ENCODE data around the gene TPRG1L.
"Not testable (repeated sequence)": the region's sequence is repeated elsewhere in the genome, so short reads cannot be mapped to it uniquely, and the experiment has no call there.

TPRG1L gene

DNA sequence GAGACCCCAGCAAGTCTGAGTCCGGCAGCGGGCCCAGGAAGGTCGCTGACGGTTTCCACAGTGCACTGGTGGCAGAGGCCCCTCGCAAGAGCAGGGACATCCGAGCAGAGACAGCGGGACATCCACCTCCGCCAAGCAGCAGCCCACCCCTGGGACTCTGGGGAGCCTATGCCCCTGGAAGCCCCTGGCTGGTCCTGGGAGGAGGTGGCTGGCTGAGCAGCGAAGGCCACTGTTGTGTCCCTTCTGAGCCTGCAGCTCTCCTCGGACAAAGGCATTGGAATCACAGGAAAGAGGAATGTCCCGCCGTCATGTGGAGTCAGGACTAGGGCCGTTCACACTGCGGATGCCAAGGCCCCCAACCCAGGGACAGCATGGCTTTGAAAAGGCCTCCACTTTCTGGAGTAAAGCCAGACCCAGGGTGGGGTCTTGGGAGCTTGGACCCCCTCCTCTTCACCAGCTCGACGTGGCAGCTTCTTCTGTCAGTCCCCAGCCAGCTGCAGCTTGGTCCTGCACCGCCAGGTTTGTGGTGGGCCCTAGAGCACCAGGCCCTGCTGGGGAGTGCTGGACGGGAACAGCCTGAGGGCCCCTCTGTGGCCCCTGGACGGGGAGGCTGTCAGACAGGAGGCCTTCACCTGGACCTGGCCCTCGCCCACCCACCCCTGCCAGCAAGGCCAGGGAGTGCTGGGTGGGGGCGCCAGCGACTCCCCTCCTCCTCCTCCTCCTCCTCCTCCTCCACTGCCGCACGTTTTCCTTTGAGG is 14.9 kb upstream of the TPRG1L start:
- DNase-seq, result no peak

GRCh38 chr1:3610527-3611169 is 14.2 kb upstream of the TPRG1L start:
- no peak for DNase-seq

DNA sequence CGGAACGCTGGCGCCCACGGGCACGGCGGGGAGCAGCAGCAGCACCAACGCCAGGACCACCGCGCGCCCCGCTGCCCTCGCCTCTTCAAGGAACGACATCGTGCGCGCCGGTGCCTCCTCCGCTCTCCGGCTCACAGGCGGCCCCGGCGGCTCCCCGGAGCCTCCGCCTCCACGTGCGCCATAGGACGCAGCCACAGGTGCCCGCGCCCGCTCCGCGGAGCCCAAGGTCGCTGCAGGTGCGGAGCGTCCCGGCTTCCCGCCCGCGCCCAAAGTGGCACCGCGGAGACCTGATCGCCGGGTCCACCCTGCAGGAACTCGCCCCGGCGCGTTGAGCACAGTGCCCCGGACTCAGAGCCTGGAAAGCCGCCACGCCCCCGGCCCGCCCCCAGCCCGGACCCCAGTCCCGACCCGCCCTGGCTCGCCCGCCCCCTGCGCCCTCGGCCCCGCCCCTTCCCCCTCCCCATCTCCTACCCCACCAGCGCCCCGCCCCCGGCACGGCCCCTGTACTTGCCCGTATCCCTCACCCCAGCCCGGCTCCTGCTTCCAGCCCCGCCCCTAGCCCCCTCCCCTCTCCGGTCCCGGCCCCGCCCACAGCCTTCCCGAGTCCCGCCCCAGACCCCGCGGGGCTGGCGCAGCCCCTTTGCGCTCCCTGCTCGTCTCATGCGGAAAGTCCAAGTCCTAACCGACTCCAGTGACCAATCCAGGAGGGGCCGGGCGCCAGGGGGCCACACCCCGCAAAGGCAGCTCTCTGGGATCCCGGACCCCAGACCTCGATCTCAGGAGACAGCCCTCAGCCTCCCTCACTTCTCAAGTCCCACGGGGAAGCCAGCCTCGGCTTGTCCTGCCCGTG is 13.4 kb upstream of the TPRG1L start, which contains the start of gene MEGF6:
MEGF6 (minus strand) TSS at position 339 of the 850 bp plus-strand sequence; CDS start at position 99, 240 bp downstream.
- no peak for DNase-seq

DNA sequence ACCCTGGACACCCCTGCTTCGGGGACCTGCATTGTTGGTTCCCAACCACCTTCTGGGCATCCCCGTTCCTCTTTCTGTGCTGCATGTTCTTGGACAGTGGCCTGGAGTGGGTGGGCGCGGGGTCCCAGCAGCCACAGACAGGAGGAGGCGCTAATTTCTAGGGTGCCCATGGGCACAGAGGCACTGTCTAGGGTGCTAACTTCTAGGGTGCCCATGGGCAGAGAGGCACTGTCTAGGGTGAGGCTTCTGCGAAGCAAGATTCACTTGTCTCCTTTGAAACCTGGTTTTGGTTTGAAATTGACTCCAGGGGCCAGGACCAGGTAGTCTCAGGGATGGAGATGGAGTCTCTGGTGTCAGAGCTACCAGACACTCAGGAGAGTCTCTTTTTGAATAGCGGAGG is 12.7 kb upstream of the TPRG1L start:
- DNase-seq, result no peak

- DNase-seq, result no peak
Observed at GRCh38 chr1:3614755-3615742, 9.8 kb upstream of the TPRG1L start.

- no peak for DNase-seq
Observed at GRCh38 chr1:3616861-3617260, 8.0 kb upstream of the TPRG1L start.

DNA sequence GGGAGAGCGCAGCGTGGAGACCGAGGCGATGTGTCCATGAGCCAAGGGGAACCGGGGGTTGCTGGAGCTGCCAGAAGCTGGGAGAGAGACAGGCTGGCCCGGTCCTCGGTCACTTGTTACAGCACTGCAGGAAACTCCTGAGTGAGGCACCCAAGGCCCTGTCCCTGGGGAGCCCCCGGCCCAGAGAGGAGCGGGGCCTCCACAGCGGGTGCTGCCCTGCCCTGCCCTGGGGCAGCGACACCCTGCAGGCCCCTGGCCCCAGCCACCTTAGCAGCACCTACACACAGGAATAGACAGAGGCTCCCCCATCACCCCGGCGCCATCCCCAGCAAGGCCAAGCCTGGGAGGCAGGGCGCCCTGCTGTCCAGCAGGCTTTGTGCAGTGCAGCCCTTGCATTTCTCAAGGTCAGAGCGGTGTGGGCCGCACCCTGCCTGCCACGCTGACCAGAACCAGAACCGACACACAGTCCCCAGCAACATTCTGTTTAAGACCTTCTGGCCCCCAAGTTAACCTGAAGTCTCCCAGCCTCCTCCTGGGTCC is 6.9 kb upstream of the TPRG1L start:
- no peak for DNase-seq

GRCh38 chr1:3618531-3618880 is 6.3 kb upstream of the TPRG1L start:
- DNase-seq, result no peak

DNA sequence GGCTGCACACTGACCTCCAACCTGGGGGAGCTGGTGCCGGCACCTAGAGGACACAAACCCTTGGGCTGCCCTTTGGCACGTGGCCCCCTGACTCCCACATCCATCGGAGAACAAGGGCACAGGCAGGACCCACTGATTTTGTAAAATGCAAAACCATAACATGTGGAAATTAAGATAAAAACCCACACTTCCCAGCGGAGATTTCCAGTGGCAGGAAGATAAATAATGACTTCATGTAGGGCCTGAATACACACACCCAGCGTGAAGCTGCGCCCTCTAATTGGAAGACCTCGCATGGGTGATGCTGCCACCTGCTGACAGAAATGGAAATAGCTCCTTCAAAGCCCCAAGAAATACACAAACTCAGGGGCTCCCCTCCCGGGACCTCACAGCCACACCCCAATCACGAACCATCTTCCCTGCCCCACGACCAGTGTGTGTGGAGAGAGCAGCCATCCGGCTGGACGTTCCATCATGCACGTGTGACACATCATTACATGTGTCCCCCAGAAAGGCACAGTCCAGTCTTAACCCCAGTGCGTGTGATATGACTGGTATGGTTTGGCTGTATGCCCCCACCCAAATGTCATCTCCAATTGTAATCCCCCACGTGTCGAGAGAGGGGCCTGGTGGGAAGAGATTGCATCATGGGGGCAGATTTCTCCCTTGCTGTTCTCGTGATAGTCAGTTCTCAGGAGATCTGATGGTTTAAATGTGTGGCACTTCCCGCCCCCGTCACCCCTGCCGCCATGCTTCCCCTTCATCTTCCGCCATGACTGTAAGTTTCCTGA is 5.7 kb upstream of the TPRG1L start:
- no peak for DNase-seq

DNA sequence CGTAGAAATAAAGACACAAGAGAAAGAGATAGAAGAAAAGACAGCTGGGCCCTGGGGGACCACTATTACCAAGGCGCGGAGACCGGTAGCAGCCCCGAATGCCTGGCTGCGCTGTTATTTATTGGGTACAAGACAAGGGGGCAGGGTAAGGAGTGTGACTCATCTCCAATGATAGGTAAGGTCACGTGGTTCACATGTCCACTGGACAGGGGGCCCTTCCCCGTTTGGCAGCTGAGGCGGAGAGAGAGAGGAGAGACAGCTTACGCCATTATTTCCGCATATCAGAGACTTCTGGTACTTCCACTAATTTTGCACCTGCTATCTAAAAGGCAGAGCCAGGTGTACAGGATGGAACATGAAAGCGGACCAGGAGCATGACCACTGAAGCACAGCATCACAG is 4.1 kb upstream of the TPRG1L start:
- DNase-seq, result no peak

DNA sequence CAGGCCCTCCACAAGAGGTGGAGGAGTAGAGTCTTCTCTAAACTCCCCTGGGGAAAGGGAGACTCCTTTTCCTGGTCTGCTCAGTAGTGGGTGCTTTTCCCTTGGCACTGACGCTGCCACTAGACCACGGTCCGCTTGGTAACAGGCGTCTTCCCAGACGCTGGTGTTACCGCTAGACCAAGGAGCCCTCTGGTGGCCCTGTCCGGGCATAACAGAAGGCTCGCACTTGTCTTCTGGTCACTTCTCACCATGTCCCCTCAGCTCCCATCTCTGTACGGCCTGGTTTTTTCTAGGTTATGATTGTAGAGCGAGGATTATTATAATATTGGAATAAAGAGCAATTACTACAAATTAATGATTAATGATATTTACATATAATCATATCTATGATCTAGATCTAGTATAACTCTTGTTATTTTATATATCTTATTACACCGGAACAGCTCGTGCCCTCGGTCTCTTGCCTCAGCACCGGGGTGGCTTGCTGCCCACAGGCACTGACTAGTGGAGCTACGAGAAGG is 3.6 kb upstream of the TPRG1L start:
- not testable (repeated sequence) for DNase-seq

- DNase-seq, result not testable (repeated sequence)
Observed at GRCh38 chr1:3622102-3622501, 2.7 kb upstream of the TPRG1L start.

DNA sequence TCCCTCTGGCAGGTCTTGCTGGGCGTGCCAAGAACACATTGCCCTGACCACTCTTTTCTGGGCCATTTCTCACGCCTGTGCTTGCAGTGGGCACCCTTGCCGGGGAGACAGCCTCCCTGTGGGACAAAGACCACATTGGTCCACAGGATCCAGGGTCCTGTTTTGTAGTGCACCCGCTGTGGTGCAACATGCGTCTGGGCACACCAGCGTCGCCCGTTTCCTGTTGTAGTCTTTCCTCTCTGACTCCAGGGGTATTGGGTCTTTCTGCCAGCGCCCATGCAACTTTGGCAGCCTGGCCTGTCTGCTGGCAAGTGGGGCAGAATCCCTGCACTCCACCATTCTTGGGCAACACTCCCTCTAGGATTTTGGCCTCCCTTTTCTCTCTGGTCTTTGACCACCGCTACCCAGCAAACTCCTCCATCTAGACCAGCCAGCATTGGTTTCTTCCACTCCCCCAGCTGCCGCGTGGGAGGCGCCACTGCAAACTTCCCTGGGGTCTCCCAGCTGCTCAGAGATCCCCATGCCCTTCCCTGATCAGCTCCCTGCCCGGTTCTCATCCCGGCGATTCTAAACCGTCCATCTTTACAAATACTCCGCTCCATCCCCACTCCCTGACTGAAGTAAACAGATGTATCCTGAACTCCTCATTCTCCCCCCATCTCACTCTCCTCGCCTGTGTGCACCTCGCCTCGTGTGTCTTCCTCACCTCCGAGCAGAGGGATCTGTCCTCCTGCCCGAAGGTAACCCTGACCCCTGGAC is 1.2 kb upstream of the TPRG1L start:
- no peak for DNase-seq

DNA sequence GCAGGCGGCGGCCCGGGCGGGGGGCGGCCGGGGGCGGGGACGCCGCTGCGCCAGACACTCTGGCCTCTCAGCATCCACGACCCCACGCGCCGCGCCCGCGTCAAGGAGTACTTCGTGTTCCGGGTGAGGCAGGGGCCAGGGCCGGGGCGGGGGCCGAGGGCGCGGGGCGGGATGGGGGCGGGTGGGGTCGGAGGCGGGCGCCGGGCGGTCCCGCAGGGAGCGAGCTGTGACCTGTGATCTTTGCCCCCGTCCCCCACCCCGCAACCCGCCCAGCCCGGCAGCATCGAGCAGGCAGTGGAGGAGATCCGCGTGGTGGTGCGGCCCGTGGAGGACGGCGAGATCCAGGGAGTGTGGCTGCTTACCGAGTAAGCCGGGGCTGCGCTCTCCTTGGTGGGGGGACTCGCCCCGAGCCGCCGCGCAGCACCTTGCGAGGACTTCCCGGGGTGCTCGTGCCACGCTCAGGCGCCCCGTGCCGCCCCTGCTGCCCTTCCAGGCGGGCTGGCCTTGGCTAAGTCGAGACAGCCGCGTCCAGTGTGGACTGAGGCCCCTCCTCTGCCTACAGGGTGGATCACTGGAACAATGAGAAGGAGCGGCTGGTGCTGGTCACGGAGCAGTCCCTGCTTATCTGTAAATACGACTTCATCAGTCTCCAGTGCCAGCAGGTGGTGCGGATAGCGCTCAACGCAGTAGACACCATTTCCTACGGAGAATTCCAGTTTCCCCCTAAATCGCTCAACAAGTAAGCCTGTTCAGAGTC is 514 bp downstream of the TPRG1L start:
- no peak for DNase-seq

DNA sequence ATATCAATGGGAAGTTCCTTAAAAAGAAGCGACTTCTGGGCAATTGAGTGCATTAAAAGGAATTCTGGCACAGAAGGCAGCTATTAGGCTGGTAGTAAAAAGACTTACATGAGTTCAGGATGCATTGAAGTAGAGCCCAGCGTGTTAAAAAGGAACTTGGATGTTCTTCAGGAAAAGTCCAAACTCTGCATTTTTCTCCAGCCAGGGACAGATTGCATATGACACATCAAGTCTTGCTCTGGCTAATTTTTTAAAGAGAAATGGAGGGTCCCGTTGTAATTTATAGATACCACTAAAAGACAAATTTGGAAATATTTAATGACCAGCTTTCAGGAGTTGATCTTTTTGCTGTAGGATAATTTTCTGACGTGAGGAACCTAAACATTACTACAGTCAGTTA is 1.2 kb downstream of the TPRG1L start:
- DNase-seq, result no peak

- no peak for DNase-seq
Observed at GRCh38 chr1:3627515-3628253, 2.9 kb downstream of the TPRG1L start.

DNA sequence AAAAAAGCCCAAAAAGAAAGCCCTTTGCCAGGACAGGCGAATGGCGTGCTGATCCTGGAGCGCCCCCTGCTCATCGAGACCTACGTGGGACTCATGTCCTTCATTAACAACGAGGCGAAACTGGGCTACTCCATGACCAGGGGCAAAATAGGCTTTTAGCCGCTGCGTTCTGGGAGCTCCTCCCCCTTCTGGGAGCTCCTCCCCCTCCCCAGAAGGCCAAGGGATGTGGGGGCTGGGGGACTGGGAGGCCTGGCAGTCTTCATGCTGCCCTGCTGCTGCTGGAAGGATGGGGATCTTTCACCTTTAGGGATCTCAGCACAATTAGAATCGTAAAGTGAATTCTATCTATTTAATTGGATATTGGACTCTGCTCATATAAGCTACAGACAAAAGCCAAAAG is 3.6 kb downstream of the TPRG1L start:
- DNase-seq, result no peak

GRCh38 chr1:3629561-3630160 is 4.8 kb downstream of the TPRG1L start:
- no peak for DNase-seq
